IMR-90 (cell line): Measurements from ENCODE around the gene CD8B2.
"Not testable (repeated sequence)": the region's sequence is repeated elsewhere in the genome, so short reads cannot be mapped to it uniquely, and the experiment has no call there.

ENCODE experiments used
- BHLHE40 ChIP-seq: fragments of 150-350 bp; IDR thresholded peaks from 2 replicates; pipeline ENCODE4 v1.6.1; 2016; ENCODE audit warnings: mild to moderate bottlenecking, low read depth, low read length
- CEBPB ChIP-seq: IDR thresholded peaks from 2 replicates; pipeline ENCODE4 v1.6.1; 2012; ENCODE audit warnings: low read depth, low read length, improper control_type of control experiment
- MXI1 ChIP-seq: IDR thresholded peaks from 2 replicates; pipeline ENCODE4 v1.6.1; 2012; ENCODE audit warnings: low read depth, mild to moderate bottlenecking, low read length, moderate library complexity, borderline replicate concordance
- POLR2A ChIP-seq: IDR thresholded peaks from 2 replicates; pipeline ENCODE4 v1.6.1; 2012; ENCODE audit warnings: mild to moderate bottlenecking, low read depth, low read length
- RAD21 ChIP-seq: IDR thresholded peaks from 2 replicates; pipeline ENCODE4 v1.6.1; 2012; ENCODE audit warnings: low read length, improper control_type of control experiment
- RCOR1 ChIP-seq: IDR thresholded peaks from 2 replicates; pipeline ENCODE4 v1.6.1; 2012; ENCODE audit warnings: mild to moderate bottlenecking, low read length, improper control_type of control experiment; ENCODE audit not compliant: insufficient replicate concordance
- SMC3 ChIP-seq: fragments of 150-350 bp; IDR thresholded peaks from 2 replicates; pipeline ENCODE4 v1.6.1; 2016; ENCODE audit warnings: low read depth, mild to moderate bottlenecking, antibody characterized with exemption, low read length, moderate library complexity
- TF ChIP-seq, protein P1 (sequence below): conservative IDR thresholded peaks from 2 replicates; pipeline ENCODE4 v1.5.1; 2012; ENCODE audit warnings: mild to moderate bottlenecking, low read depth, low read length, improper control_type of control experiment

GRCh38 chr2:106468107-106468506, 19.1 kb upstream of the CD8B2 start, which contains the start of gene RGPD3:
- not testable (repeated sequence) for TF ChIP-seq CEBPB, BHLHE40, MXI1, POLR2A, RAD21, SMC3, RCOR1
- TF ChIP-seq, protein P1, sequence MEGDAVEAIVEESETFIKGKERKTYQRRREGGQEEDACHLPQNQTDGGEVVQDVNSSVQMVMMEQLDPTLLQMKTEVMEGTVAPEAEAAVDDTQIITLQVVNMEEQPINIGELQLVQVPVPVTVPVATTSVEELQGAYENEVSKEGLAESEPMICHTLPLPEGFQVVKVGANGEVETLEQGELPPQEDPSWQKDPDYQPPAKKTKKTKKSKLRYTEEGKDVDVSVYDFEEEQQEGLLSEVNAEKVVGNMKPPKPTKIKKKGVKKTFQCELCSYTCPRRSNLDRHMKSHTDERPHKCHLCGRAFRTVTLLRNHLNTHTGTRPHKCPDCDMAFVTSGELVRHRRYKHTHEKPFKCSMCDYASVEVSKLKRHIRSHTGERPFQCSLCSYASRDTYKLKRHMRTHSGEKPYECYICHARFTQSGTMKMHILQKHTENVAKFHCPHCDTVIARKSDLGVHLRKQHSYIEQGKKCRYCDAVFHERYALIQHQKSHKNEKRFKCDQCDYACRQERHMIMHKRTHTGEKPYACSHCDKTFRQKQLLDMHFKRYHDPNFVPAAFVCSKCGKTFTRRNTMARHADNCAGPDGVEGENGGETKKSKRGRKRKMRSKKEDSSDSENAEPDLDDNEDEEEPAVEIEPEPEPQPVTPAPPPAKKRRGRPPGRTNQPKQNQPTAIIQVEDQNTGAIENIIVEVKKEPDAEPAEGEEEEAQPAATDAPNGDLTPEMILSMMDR = not testable (repeated sequence)
